SHP77 (cell line): ENCODE measurements around the gene GPR26.

Experiments used
- DNase-seq, 2 experiments: peaks; one replicate each; lab custom pipeline; 2025; lab: John Stamatoyannopoulos, UW

Gene GPR26

GRCh38 chr10:123666318-123667236 lies at the start of gene GPR26:
Gene GPR26, plus strand, starts transcription at chr10:123666355. Its CDS starts 53 bp downstream, at chr10:123666408.
- no peak for DNase-seq

DNA sequence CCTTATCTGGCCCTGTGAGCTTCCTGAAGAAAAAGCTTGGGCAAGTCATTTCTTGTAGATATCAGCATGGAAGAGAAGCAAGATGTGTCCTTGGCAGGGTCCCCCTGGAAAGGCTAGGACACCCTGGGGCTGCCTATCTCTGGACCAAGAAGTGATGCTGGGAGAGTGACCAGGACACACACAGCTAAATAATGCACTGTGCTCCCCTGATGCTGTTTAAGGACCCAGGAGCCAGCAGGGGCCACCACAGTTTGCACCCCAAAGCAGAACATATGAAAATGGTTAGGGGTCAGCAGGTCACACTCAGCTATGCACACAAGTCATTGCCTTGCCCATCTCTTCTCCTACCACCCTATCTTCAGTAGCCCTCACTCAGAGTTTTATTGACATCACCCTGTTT lies 47.9 kb upstream of the GPR26 start:
- no peak for DNase-seq

GRCh38 chr10:123619067-123619855 lies 46.9 kb upstream of the GPR26 start:
- DNase-seq = no peak

DNA sequence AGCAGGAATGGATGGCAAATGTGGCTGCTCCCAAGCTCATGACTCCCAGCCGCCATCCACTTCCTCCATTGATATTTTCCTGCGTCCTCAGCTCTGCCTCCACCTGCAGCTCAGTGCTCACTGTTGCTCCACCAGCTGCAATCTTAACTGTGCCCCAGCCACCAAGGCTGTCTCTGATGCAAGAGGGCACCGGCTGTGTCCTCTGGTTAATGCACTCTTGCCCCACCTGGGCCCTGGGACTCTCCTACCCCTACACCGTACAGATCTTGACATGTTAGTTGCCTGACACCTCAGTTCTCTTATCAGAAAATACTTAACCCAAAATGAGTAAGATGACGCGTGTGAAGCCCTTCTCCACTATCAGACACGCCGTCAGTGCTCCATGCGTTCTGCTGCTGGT lies 45.5 kb upstream of the GPR26 start:
- no peak for DNase-seq

DNA sequence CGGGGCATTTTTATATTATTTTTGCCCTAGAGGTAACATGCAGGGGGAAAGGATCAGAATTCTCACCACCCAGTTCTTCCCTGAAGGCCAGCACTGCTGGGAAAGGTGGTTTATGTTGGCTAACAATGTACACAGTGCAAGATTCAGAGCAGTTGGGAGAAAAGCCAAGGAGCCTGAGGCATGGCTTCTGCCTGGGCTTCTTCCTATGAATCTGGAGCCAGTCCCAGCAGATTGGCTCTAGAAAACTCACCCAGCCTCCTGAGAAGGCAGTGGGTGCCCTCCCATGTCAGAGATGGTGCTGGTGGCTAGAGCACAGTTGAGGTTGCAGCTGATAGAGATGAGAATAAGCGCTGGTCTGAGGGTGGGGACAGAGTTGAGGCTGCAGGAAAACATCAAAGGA lies 44.7 kb upstream of the GPR26 start:
- DNase-seq = no peak

GRCh38 chr10:123621916-123622315 lies 44.2 kb upstream of the GPR26 start:
- no peak for DNase-seq

DNA sequence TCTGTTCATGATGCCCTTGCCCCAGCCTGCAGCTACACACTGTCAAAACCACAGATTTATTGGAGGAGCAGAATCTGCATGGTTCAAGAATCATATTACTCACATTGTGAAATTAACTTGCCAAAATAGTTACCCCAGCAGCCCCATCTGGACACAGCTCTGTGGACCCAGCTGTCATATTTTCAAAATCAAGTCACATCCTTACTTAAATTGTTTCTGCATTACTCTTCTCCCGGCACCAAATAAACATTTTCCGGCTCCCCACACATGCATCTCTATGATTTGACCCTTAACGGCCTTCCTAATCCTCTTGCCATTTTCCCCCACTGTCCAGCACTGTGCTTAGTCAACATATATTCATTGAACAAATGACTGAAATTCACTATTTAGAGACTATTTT lies 43.8 kb upstream of the GPR26 start:
- no peak for DNase-seq

GRCh38 chr10:123624086-123624485 lies 42.1 kb upstream of the GPR26 start:
- no peak for DNase-seq

DNA sequence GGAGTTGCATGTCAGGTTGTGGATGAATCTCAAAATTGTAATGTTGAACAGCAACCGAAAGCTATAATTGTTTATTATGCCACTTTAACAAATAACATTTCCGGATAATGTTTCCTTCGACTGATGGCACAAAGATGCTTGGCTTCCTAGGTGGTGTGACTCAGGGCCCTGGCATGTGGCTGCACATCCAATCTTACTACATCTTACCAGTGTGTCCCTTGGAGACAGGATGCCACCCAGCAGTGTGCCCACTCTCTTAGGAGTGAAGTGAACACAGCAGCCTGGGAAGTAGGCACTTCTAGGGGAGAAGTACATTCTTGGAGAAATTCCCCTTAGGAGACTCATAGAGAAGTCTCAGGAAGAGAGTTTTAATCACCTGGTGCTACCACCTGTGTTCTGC lies 33.0 kb upstream of the GPR26 start:
- DNase-seq = no peak

GRCh38 chr10:123633636-123634035 lies 32.5 kb upstream of the GPR26 start:
- no peak for DNase-seq

- no peak for DNase-seq
Observed at GRCh38 chr10:123634221-123634620, 31.9 kb upstream of the GPR26 start.

- DNase-seq = no peak
Observed at GRCh38 chr10:123635131-123635530, 31.0 kb upstream of the GPR26 start.

- DNase-seq = no peak
Observed at GRCh38 chr10:123635745-123636144, 30.4 kb upstream of the GPR26 start.

GRCh38 chr10:123636598-123637325 lies 29.4 kb upstream of the GPR26 start:
- no peak for DNase-seq

- no peak for DNase-seq
Observed at GRCh38 chr10:123637326-123637880, 28.8 kb upstream of the GPR26 start.

DNA sequence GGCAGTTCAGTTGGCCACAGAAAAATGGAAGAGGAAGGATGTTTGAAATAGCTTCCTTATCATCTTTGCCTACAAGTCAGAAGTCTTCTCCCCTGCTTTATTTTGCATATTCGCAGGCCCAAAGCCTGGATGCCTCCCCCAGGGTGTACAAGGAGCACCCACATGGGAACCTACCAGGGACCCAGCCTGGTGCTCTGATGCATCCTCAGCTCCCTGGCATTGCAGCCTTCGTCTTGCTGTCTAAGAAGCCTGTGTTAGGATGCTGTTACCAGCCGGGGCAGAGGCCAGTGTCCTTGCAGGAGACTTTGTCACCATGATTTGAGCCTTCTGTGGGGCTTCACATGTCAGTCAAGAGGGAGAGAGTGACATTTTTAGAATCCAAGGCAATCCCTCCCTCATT lies 27.0 kb upstream of the GPR26 start:
- no peak for DNase-seq

DNA sequence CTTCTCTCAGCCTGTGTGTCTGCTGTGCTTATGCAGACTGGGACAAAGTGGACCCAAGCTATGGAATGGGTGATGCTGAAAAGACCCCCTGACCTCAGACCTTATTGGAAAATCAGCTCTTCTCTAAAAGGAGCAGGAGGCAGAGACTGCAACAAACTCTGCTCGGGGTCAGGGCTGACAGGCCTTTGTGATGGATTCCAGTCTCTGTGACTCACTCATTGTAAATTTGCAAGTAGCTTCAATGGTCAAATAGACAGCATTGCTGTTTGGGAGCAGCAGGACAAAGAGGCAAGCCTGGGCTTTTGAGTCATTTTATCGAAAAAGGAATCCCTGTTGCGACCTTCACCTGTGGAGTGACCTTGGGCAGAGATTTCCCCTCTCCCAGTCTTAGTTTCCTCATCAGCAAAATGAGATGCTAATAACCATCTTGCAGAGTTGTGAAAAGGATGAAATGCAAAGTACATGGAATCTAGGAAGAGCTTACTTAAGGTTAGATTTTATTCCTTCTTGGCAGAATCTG lies 26.1 kb upstream of the GPR26 start:
- no peak for DNase-seq

- DNase-seq = no peak
Observed at GRCh38 chr10:123642293-123642692, 23.9 kb upstream of the GPR26 start.

DNA sequence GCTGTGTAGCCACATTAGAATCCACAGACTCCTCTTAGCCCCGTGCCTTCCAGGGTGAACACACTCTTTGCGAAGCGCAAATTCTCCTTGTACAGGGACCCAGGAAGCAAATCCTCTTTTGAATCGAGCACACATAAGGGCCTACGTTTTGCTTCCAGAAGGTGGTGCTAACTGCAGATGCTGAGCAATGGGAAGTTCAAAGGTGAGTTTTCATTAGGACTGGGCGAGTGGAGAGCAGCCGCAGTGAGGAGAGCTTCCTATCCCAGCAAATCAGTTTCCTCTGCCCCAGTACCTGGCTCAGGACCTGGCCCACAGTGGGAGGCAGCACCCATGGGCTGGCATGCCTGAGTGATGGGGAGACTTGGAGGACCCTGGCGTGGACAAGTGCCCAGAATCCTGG lies 23.5 kb upstream of the GPR26 start:
- no peak for DNase-seq

DNA sequence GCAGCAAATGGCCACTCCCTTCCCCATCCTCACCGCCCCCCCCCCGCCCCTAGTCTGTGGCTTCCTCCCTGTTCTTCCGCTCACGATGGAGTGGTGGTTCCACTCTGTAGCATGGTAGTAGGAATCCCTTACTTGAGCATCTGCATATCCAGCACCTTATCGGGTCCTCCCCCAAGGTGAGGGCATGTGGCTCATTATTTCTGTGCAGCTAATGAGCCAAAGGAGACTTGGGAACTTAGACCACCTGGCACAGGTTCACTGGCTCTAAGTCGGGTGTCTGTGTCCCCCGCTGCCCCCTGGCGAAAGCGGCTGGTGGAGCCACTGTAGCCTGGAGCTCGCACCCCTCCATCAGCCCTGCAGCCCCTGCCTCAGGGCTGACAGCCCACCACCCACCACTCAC lies 22.8 kb upstream of the GPR26 start:
- no peak for DNase-seq

- DNase-seq = no peak
Observed at GRCh38 chr10:123645016-123645415, 21.1 kb upstream of the GPR26 start.

DNA sequence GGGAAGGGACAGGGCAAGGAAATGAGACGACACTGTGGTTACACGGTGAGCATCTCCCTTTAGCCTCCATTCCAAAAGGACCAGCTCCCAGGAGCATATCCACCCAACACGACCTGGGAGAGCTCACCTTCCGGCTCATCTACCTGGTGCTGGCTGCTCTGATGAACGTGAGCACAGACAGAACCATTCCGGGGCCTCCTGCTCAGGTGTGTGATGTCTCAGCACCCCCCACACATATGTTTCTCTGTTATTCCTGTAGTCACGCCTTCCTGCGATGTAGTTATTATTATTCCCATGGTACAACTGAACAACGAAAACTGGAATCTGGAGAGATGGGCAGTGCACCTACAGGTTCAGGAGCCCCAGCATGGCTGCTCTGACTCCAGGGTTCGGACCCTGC lies 20.5 kb upstream of the GPR26 start:
- DNase-seq = no peak
